GM06990 (cell line): Measurements from ENCODE around the gene LAMTOR2.

ENCODE experiments used
- DNase-seq: peaks from one replicate; pipeline ENCODE4 v3.0.0-alpha.2; 2011; ENCODE audit not compliant: insufficient read length; ENCODE audit errors: extremely low read depth
- H3K27me3 ChIP-seq: replicated peaks from 2 replicates; pipeline ENCODE4 v1.6.0; 2011; ENCODE audit warnings: low read length; ENCODE audit not compliant: control insufficient read depth, insufficient read depth
- H3K36me3 ChIP-seq: 2 replicates; pipeline ENCODE4 v1.5.1; 2011; ENCODE audit warnings: low read length; ENCODE audit not compliant: control insufficient read depth, insufficient read depth
- H3K4me3 ChIP-seq: replicated peaks from 2 replicates; pipeline ENCODE4 v1.5.1; 2011; ENCODE audit warnings: low read depth, mild to moderate bottlenecking, control low read depth, low read length
- CTCF ChIP-seq: IDR thresholded peaks from 2 replicates; pipeline ENCODE4 v1.5.1; 2011; ENCODE audit warnings: low read length, control low read depth, mild to moderate bottlenecking, inconsistent platforms; ENCODE audit not compliant: insufficient read depth, poor library complexity, severe bottlenecking

Gene LAMTOR2

GRCh38 chr1:156082309-156083091, 27.9 kb downstream of the LAMTOR2 start, which contains the start of gene MEX3A:
Gene MEX3A, minus strand, starts transcription at chr1:156082465. Its CDS starts 467 bp downstream, at chr1:156081998.
- Histone ChIP-seq H3K36me3 (no peaks in the 10 kb centered on the region), H3K27me3 (peaks cover 1% of the 10 kb centered on the region; the same call in 1 of the 2 replicates), H3K4me3 (peak within 1 kb of the TSS; percentile 76)
- TF ChIP-seq CTCF: no peak
- peak; percentile 79 for DNase-seq

- H3K27me3 ChIP-seq: peaks cover 1% of the 10 kb centered on the region; the same call in 1 of the 2 replicates
- no peak for TF ChIP-seq CTCF
- no peak overlapping the region for H3K4me3 ChIP-seq
- DNase-seq: no peak
- no peaks in the 10 kb centered on the region for H3K36me3 ChIP-seq
Observed at GRCh38 chr1:156083800-156084790, 29.5 kb downstream of the LAMTOR2 start.

- Histone ChIP-seq H3K4me3 (no peak overlapping the region), H3K36me3 (no peaks in the 10 kb centered on the region), H3K27me3 (peaks cover 1% of the 10 kb centered on the region; the same call in 1 of the 2 replicates)
- no peak for DNase-seq
- TF ChIP-seq CTCF: no peak
Observed at GRCh38 chr1:156086256-156086662, 31.7 kb downstream of the LAMTOR2 start.

GRCh38 chr1:156089704-156090103, 35.1 kb downstream of the LAMTOR2 start:
- no peaks in the 10 kb centered on the region for H3K27me3 ChIP-seq
- no peak for TF ChIP-seq CTCF
- DNase-seq: no peak
- no peak overlapping the region for H3K4me3 ChIP-seq
- no peaks in the 10 kb centered on the region for H3K36me3 ChIP-seq

- TF ChIP-seq CTCF: no peak
- Histone ChIP-seq H3K4me3 (no peak overlapping the region), H3K36me3 (no peaks in the 10 kb centered on the region), H3K27me3 (no peaks in the 10 kb centered on the region)
- no peak for DNase-seq
Observed at GRCh38 chr1:156090138-156090839, 35.7 kb downstream of the LAMTOR2 start.
